Mononuclear cell (primary cell): ENCODE measurements around the gene TMEM234. TPM values are rescaled to one million over a fixed set of nuclear protein-coding genes. Genes with fewer than 3 reads are reported as not detected.
A peak's percentile ranks its signal among the peaks of the same experiment; 100 is the strongest.

Source experiments
- H3K27me3 ChIP-seq: 2 replicates; pipeline ENCODE4 v1.6.0; 2011; ENCODE audit warnings: low read length, control low read depth; ENCODE audit not compliant: insufficient read depth
- H3K4me1 ChIP-seq: 2 replicates; pipeline ENCODE4 v1.5.1; 2011; ENCODE audit warnings: mild to moderate bottlenecking, low read length, control low read depth; ENCODE audit not compliant: insufficient read depth
- H3K4me3 ChIP-seq: 2 replicates; pipeline ENCODE4 v1.5.1; 2011; ENCODE audit warnings: mild to moderate bottlenecking, low read length, moderate library complexity
- H3K9me3 ChIP-seq: 2 replicates; pipeline ENCODE4 v1.5.1; 2011; ENCODE audit warnings: low read depth, mild to moderate bottlenecking, control low read depth, low read length
- total RNA-seq: library from RNA; depleted of rRNA; stranded (reverse); fragments of >200 nt; gene quantifications from one replicate; pipeline ENCODE4 v1.2.3, GENCODE V29; 2012

TMEM234 gene
- total RNA-seq, 1 donor: 6.6 TPM

DNA sequence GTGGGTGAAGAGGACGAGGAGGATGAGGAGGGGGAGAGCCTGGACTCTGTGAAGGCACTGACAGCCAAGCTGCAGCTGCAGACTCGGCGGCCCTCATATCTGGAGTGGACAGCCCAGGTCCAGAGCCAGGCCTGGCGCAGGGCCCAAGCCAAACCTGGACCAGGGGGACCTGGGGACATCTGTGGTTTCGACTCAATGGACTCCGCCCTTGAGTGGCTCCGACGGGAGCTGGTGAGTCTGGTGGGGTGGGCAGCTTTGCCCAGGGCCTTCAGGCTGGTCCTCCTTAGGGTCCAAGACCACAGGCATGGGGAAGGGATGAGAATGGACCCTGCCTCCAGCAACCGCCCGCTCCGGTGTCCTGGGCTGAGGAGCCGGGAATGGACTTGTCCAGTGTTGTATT lies 25.3 kb upstream of the TMEM234 start:
- Histone ChIP-seq H3K4me1 (peaks cover 64% of the 10 kb centered on the region), H3K4me3 (no peak overlapping the region), H3K27me3 (no peaks in the 10 kb centered on the region), H3K9me3 (no peaks in the 10 kb centered on the region)

DNA sequence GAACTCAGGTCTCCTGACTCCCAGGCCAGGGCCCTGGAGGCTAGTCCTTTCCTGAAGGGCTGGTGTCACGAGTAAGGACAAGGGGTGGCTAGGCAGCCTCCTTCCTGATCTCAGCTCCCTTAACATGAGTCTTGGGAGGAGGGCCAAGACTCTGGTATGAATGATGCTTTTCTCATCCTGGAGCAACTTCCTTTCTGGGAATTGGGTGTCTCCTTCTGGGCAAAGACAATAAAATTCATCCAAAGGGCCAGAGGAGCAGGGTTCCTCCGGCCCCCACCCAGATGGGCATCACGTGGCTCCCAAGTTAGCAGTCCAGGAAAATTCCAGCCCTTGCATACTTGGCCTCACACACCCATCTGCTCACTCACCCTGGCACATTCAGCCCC lies 24.7 kb upstream of the TMEM234 start, which contains the start of gene FAM167B:
Gene FAM167B, plus strand, starts transcription at position 335 of the 386 bp plus-strand sequence. CDS start 200 bp downstream, outside the sequence.
- no peaks in the 10 kb centered on the region for H3K27me3 ChIP-seq
- H3K4me1 ChIP-seq: peaks cover 64% of the 10 kb centered on the region
- no peak within 1 kb of the TSS for H3K4me3 ChIP-seq
- no peaks in the 10 kb centered on the region for H3K9me3 ChIP-seq

DNA sequence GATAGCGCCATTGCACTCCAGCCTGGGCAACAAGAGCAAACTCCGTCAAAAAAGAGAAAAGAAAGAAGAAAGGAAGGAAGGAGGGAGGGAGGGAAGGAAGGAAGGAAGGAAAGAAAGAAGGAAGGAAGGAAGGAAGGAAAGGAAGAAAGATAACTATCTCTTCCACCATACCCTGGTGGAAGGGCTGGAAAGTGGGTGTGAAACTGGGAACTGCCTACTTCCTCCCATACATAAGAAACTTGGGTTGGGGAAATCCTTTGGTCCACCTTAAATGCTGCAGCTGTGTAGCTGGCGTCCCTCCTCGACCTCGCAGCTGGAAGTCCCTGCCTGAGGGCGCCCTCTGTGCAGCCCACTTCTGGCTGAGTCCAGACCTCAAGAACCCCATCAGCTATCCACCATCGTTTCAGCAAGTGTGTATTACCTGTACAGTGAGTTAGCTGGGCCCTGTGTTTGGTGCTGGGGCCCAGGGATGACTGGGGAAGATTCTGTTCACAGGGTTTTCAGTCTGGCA lies 20.2 kb upstream of the TMEM234 start:
- no peak overlapping the region for H3K4me3 ChIP-seq
- H3K27me3 ChIP-seq: no peaks in the 10 kb centered on the region
- H3K4me1 ChIP-seq: peaks cover 42% of the 10 kb centered on the region
- no peaks in the 10 kb centered on the region for H3K9me3 ChIP-seq

DNA sequence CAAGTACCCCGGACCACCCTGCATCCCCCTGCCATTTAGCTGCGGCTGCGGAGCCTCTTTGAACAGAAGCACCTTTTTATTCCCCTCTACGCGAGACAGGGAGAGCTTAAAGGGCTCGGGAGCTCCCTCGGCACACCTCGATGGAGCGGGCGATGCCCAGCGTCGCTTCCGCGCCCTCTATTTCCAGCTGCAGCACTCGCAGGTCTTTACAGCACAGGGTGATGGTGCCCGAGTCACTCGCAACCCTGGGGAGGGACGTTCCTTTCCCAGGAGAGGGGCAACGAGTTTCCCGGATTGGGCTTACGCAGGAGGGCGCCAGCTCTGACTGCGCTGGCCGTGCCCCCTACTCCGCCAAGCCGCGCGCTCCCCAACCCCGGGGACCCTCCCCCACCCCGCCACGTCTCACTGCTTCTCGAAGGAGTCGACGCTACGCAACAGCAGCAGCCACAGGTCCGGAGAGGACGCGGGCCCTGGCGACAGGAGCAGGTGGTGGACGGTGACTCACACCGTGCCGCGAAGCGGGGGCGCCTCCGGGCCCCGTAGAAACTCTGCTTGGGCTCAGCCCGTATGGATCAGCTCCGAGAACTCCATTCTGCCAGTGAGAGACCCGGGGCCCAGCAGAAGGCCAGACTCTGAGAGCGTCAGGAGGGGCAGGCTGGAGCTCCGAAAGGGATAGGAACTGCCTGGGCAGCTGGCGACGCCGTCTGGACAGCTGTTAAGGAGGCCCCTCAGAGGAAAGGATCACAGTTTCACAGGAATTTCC lies 19.0 kb upstream of the TMEM234 start:
- Histone ChIP-seq H3K27me3 (no peaks in the 10 kb centered on the region), H3K9me3 (no peaks in the 10 kb centered on the region), H3K4me1 (peaks cover 32% of the 10 kb centered on the region), H3K4me3 (peak overlapping the region; percentile 55)

DNA sequence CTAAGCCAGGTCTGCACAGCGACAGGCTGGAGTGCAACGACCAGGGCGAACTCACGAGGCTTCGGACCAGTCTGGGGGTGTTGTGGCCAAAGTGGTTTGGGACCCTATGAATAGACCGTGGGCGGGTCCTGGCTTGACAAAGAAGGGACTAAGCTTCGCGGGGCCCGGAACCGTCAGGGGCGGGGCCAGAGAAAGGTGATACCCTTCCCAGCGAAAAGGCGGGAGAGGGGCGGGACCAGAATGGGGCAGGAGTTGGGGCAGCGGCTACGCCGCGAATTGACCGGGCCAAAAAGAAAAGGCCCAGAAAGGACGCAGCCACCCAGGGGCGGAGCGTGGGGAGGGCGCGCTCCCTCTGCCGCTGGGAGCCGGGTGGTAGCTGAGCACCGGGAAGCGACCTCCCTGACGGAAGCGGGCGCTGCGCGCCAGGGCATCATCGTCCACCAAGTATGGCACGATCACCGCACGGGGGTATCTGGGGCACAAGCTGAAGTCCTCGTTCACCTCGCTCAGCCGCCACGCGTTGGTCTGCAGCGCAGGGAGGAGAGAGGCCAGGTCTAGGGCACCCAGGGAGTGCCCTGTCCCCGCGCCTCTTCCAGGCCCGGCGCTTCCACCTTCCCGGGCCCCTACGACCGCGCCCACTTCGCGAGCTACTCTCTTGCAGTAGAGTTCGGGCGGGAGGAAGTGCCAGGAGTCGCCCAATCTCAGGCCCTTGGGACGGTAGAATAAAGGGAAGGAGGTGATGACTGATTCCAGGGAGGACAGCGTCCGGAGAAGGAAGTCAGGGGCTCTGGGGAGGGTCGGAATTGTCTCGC lies 18.2 kb upstream of the TMEM234 start:
- Histone ChIP-seq H3K4me3 (peak overlapping the region; percentile 55), H3K27me3 (no peaks in the 10 kb centered on the region), H3K9me3 (no peaks in the 10 kb centered on the region), H3K4me1 (peaks cover 32% of the 10 kb centered on the region)

DNA sequence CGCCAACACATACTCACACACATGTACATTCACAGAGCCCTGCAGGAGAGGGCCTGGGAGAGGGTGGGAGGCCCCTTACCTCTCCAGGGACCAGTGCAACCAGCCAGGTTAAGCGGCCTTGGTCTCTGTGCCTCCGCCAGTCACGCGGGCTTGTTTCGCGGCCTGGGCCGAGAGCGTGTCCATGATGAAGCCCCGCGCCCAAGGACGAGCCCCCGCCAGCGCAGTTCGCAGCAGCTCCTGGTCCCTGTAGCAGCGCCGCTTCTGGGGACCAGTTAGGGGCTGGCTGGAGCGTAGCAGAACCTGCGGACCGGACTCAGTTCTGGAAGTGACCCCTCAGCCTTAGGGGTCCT lies 17.6 kb upstream of the TMEM234 start:
- H3K27me3 ChIP-seq: no peaks in the 10 kb centered on the region
- no peak overlapping the region for H3K4me3 ChIP-seq
- H3K4me1 ChIP-seq: peaks cover 32% of the 10 kb centered on the region
- no peaks in the 10 kb centered on the region for H3K9me3 ChIP-seq

DNA sequence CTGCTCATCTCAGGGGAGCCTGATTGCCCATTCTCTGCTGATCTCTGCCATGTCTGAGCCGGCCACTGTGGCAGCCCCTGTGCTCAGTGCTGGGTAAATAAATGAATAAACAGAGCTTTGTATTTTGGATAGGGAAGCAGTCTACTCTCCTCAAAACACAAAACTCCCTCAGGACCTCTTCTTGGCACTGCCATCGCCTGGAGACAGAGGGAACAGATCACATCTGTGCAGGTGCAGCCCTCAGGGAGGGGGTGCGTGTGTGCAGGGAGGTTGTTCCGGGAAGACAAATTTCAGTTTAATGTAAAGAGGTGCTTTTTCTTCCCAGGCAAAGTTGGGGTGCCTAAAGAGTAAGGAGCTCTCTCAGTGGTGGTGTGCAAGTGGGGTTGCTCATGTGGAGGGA lies 17.2 kb upstream of the TMEM234 start:
- no peak overlapping the region for H3K4me3 ChIP-seq
- peaks cover 32% of the 10 kb centered on the region for H3K4me1 ChIP-seq
- no peaks in the 10 kb centered on the region for H3K9me3 ChIP-seq
- H3K27me3 ChIP-seq: no peaks in the 10 kb centered on the region

DNA sequence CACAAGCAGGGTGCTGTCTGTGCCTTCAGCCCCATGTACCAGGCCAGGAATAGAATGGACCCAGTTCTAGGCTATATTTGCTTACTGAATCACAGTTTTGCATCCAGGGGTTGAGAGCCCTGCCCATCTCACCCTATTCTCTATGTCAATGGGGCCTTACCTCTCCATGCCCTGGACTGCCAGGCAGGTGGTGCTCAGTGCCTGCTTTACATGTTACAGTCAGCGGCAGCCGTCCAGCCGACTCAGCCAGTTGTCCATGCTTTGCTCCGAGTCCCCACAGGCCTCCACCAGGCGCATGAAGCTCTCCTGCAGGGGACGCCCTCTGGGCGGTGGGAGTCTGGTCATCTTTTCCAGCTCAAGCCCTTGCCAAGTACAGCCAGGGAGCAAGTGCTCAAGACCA lies 12.6 kb upstream of the TMEM234 start:
- Histone ChIP-seq H3K4me3 (no peak overlapping the region), H3K27me3 (no peaks in the 10 kb centered on the region), H3K9me3 (no peaks in the 10 kb centered on the region), H3K4me1 (peaks cover 2% of the 10 kb centered on the region)

DNA sequence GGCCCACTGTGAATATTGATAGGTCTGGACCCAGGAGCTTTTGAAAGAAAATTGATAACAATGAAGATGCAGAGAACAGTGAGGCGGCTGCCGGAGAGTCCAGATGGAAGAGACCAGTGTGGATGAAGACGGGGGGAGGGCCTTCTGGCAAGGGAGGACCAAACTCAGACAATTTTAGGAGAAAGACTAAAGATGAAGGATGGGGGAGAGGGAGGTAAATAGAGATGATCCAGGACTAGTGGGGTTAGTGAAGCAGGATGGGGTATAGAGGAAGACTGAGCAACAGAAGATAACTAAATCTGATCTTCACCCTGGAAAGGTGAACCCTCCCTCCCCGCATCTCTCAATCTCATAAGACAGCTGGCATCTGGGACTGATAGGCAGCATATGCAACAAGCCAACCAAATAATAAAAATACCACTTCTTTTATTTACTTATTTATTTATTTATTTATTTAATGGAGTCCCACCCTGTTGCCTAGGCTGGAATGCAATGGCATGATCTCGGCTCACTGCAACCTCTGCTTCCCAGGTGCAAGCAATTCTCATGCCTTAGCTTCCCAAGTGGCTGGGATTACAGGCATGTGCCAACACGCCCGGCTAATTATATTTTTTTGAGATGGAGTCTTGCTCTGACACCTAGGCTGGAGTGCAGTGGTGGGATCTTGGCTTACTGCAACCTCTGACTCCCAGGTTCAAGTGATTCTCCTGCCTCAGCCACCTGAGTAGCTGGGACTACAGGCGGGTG lies 10.6 kb upstream of the TMEM234 start:
- no peaks in the 10 kb centered on the region for H3K27me3 ChIP-seq
- no peaks in the 10 kb centered on the region for H3K4me1 ChIP-seq
- H3K4me3 ChIP-seq: no peak overlapping the region
- no peaks in the 10 kb centered on the region for H3K9me3 ChIP-seq

DNA sequence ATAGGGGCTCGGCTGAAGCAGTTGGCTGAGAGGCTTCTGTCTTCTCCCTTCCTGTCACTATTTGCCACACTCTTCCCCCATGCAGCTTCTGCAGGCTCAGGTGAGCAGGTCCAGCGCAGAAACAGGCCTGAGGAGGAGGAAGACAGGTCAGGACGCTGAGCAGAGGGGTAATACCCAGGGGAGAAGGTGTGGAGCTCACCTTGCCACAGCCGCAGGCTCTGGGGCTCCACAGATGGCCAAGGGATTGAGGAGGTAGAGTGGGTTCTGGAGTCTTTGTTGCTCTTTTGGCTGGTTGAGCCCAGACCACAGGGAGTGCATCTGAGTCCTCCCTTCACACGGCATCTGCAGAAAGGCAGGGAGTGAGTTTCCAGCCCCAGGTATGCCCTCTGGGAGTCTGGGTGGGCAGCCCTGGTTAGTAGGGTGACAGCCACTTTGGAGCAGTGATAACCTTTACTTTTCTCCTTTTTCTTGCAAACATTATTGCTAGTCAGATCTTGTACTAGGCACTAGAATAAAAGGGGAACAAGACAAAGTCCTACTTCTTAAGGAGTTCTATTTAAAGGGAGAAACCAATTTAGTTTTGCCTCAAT lies 9.8 kb upstream of the TMEM234 start:
- H3K4me3 ChIP-seq: no peak overlapping the region
- H3K4me1 ChIP-seq: no peaks in the 10 kb centered on the region
- no peaks in the 10 kb centered on the region for H3K9me3 ChIP-seq
- H3K27me3 ChIP-seq: no peaks in the 10 kb centered on the region

DNA sequence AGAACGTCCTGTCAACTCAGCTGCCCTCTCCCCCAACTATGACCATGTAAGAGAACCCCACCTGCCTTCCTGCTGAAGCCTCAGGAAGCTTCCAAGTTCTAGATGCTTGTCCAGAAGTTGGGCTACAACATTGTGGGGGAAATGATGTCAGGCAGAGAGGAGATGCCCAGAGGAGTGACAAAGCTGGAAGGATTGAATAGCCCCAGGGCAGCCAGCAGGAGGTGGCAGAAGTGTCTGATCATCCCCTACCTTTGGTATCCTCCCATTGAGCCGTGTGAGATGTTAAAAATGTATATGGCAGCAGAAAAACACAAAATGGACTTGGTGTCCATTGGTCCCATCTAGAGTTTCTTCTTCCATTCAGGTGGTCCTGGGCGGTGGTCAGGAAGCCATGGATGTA lies 6.6 kb upstream of the TMEM234 start:
- H3K9me3 ChIP-seq: no peaks in the 10 kb centered on the region
- H3K4me3 ChIP-seq: no peak overlapping the region
- no peaks in the 10 kb centered on the region for H3K27me3 ChIP-seq

DNA sequence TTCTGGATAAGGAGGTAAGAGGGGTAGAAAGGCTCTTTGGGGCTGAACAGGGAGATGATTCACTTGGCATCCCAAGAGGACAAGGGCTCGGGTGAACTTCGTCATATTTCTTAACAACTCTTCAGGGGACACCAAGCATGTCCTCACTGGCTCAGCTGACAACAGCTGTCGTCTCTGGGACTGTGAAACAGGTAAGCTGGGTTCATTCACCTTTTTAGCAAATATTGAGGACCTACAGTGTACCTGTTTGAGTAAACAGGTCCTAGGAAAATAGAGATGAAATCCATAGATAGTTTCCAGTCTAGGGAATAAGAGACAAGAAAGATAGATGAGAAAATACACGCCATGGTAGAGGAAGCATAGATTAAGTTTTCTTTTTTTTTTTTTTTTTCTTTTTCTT lies 2.1 kb upstream of the TMEM234 start:
- Histone ChIP-seq H3K9me3 (no peaks in the 10 kb centered on the region), H3K27me3 (no peaks in the 10 kb centered on the region), H3K4me3 (no peak overlapping the region), H3K4me1 (peaks cover 27% of the 10 kb centered on the region)

More for the DNA sequence above, 6.6 kb upstream of the TMEM234 start:
- H3K4me1 ChIP-seq: peaks cover 4% of the 10 kb centered on the region

DNA sequence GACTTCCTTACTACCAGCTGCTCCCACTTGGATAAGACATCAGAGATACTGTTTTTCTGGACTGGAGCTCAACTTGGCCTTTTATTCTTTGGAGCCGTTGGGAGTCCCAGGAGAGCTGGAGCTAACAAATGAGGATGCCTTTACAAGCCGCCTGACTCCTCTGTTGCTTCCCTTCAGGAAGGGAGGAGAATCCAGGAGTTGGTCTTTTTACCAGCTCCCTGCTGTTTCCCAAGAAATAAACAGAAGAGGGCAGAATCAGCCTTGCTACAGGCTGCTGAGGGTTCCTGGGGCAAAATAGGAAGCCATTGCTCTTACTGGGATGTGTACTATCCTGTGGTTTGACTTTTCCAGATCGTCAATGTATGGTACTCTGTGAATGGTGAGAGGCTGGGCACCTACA lies 1.5 kb upstream of the TMEM234 start:
- Histone ChIP-seq H3K27me3 (no peaks in the 10 kb centered on the region), H3K4me1 (peaks cover 27% of the 10 kb centered on the region), H3K9me3 (no peaks in the 10 kb centered on the region), H3K4me3 (no peak overlapping the region)

DNA sequence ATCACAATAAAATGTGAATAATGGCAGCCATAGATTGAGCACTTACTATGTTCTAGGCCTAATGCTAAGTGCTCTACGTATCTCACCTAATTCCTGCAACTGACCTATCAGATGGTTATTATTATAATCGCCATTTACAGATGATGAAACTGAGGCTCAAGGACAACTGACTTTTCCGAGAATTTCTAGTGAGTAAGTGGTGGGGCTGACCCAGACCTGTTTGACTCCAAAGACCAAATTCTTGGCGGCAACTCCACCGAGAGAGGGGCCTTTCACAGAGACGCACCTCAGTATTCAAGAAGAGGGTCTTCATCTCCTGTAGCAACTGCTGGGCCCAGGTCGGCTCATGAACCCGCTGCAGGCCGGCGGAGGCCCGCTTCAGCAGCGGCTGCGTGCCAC lies 573 bp downstream of the TMEM234 start:
- Histone ChIP-seq H3K27me3 (no peaks in the 10 kb centered on the region), H3K4me1 (peaks cover 27% of the 10 kb centered on the region), H3K9me3 (no peaks in the 10 kb centered on the region), H3K4me3 (peak overlapping the region; percentile 75)
